Ishikawa (cell line): Measurements from ENCODE around the gene FN3K.

Experiments used
- CREB1 ChIP-seq: IDR thresholded peaks from 2 replicates; pipeline ENCODE4 v1.6.1; 2012; ENCODE audit warnings: low read depth
- EGR1 ChIP-seq: IDR thresholded peaks from 2 replicates; pipeline ENCODE4 v1.6.1; 2012
- RAD21 ChIP-seq: IDR thresholded peaks from 2 replicates; pipeline ENCODE4 v1.6.1; 2012; ENCODE audit warnings: low read depth
- REST ChIP-seq: IDR thresholded peaks from 2 replicates; pipeline ENCODE4 v1.6.1; 2012; ENCODE audit warnings: low read depth, mild to moderate bottlenecking
- TAF1 ChIP-seq: IDR thresholded peaks from 2 replicates; pipeline ENCODE4 v1.6.1; 2012; ENCODE audit warnings: low read depth, mild to moderate bottlenecking
- YY1 ChIP-seq: IDR thresholded peaks from 2 replicates; pipeline ENCODE4 v1.6.1; 2012; ENCODE audit warnings: low read depth
- TF ChIP-seq, protein P1 (sequence below): IDR thresholded peaks from 2 replicates; pipeline ENCODE4 v1.6.1; 2012

GRCh38 chr17:82710499-82711232 is 24.7 kb upstream of the FN3K start:
- no peak for TF ChIP-seq REST
- TF ChIP-seq EGR1 = no peak
- TF ChIP-seq, protein P1, sequence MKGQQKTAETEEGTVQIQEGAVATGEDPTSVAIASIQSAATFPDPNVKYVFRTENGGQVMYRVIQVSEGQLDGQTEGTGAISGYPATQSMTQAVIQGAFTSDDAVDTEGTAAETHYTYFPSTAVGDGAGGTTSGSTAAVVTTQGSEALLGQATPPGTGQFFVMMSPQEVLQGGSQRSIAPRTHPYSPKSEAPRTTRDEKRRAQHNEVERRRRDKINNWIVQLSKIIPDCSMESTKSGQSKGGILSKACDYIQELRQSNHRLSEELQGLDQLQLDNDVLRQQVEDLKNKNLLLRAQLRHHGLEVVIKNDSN = no peak
- TF ChIP-seq TAF1 = no peak
- no peak for TF ChIP-seq CREB1
- no peak for TF ChIP-seq YY1
- TF ChIP-seq RAD21 = no peak
